Testis (tissue), 3 donors: ENCODE data around the gene EMC10. TPM values are rescaled to one million over a fixed set of nuclear protein-coding genes. Genes with fewer than 3 reads are reported as not detected.
"Not testable (repeated sequence)": the region's sequence is repeated elsewhere in the genome, so short reads cannot be mapped to it uniquely, and the experiment has no call there.

Experiments
- DNase-seq: peaks from one replicate; pipeline ENCODE4 v3.0.0-alpha.2; 2019
- H3K27ac ChIP-seq, 2 donors: fragments of 200-600 bp; sonication (generic); one replicate each; pipeline ENCODE4 v1.5.1; 2019
- H3K27me3 ChIP-seq: fragments of 200-600 bp; sonication (generic); one replicate; pipeline ENCODE4 v1.5.1; 2019
- H3K36me3 ChIP-seq: fragments of 200-600 bp; sonication (generic); one replicate; pipeline ENCODE4 v1.5.1; 2017; ENCODE audit warnings: low read depth; ENCODE audit errors: missing control alignments
- H3K4me1 ChIP-seq: fragments of 200-600 bp; sonication (generic); one replicate; pipeline ENCODE4 v1.5.1; 2019
- H3K4me3 ChIP-seq, 2 donors: fragments of 200-600 bp; sonication (generic); one replicate each; pipeline ENCODE4 v1.5.1; 2017 to 2019
- H3K9me3 ChIP-seq: fragments of 200-600 bp; sonication (generic); one replicate; pipeline ENCODE4 v1.5.1; 2017
- CTCF ChIP-seq, 3 experiments: fragments of 450-650 bp in 2 of 3; fragments of 200-600 bp in 1 of 3; sonication (generic) in 1 of 3; IDR thresholded peaks; one replicate each; pipeline ENCODE4 v1.5.1; 2016 to 2019; ENCODE audit warnings: antibody characterized with exemption in 3 of 3, mild to moderate bottlenecking in 2 of 3, moderate library complexity in 1 of 3
- POLR2A ChIP-seq: fragments of 450-650 bp; IDR thresholded peaks from one replicate; pipeline ENCODE4 v1.6.1; 2017; ENCODE audit warnings: antibody characterized with exemption, mild to moderate bottlenecking, moderate library complexity
- WGBS, 2 donors: methylation state at CpG; one replicate each; pipeline ENCODE4 v1.1.5; 2018; 5-methylcytosine and 5-hydroxymethylcytosine counted together
- intact Hi-C: fragments of 100-400 bp; cut with DNase I; formaldehyde crosslinking; loops from one replicate; pipeline ENCODE4 v1.15.1; 2023; ENCODE audit warnings: low total_unique reads
- polyA plus RNA-seq: library from polyadenylated mRNA; stranded (reverse); fragments of 350-450 nt; fragmentation: Illumina TruSeq; extraction: RNeasy Lipid Tissue Mini Kit (QIAGEN cat#74804); gene quantifications from one replicate; pipeline ENCODE4 v1.2.3, GENCODE V29; 2014; ENCODE audit warnings: low read depth, low replicate concordance; ENCODE audit not compliant: insufficient read depth
- total RNA-seq, 2 donors: library from RNA; depleted of rRNA; stranded (reverse); fragments of >200 nt; gene quantifications; one replicate each; pipeline ENCODE4 v1.2.3, GENCODE V29; 2016

EMC10 gene
- total and polyA plus RNA-seq, 3 donors from 2014 or later: 162 to 311 (median 203) TPM

GRCh38 chr19:50465986-50466705 lies 10.2 kb upstream of the EMC10 start:
- H3K4me3 ChIP-seq: no peak overlapping the region
- no peaks in the 10 kb centered on the region for H3K9me3 ChIP-seq
- no peak for TF ChIP-seq POLR2A
- no peak for TF ChIP-seq CTCF (IDR thresholded peaks at IDR 0.05)
- no peaks in the 10 kb centered on the region for H3K27me3 ChIP-seq
- no peaks in the 10 kb centered on the region for H3K4me1 ChIP-seq
- H3K36me3 ChIP-seq: no peaks in the 10 kb centered on the region
- DNase-seq: no peak
- WGBS, 2 donors: 75 to 83% methylated on average over 21 to 29 of the region's 29 CpGs
- intact Hi-C loops: no loop called here
- no peak overlapping the region for H3K27ac ChIP-seq

- intact Hi-C loops: no loop called here
- 87 to 91% methylated on average over 11 of the region's 11 CpGs for WGBS, 2 donors
Measured at GRCh38 chr19:50466706-50467039, 9.6 kb upstream of the EMC10 start.

GRCh38 chr19:50467566-50467965 lies 8.7 kb upstream of the EMC10 start:
- intact Hi-C loops: no loop called here
- H3K36me3 ChIP-seq: no peaks in the 10 kb centered on the region
- no peaks in the 10 kb centered on the region for H3K9me3 ChIP-seq
- H3K4me1 ChIP-seq: no peaks in the 10 kb centered on the region
- WGBS, 2 donors: 86 to 88% methylated on average over 18 of the region's 18 CpGs
- H3K27me3 ChIP-seq: no peaks in the 10 kb centered on the region
- no peak for DNase-seq
- no peak for TF ChIP-seq POLR2A
- H3K4me3 ChIP-seq: no peak overlapping the region
- H3K27ac ChIP-seq: no peak overlapping the region

More at GRCh38 chr19:50466706-50467039, 9.6 kb upstream of the EMC10 start:
- Histone ChIP-seq H3K27me3 (no peaks in the 10 kb centered on the region), H3K4me1 (no peaks in the 10 kb centered on the region), H3K36me3 (no peaks in the 10 kb centered on the region), H3K4me3 (no peak overlapping the region), H3K9me3 (no peaks in the 10 kb centered on the region), H3K27ac (no peak overlapping the region)
- no peak for DNase-seq
- TF ChIP-seq CTCF (IDR thresholded peaks at IDR 0.05) (no peak), POLR2A (no peak)

- no peak overlapping the region for H3K4me3 ChIP-seq
- H3K27me3 ChIP-seq: no peaks in the 10 kb centered on the region
- 90 to 94% methylated on average over 6 of the region's 6 CpGs for WGBS, 2 donors
- no peaks in the 10 kb centered on the region for H3K9me3 ChIP-seq
- no peaks in the 10 kb centered on the region for H3K4me1 ChIP-seq
- no peaks in the 10 kb centered on the region for H3K36me3 ChIP-seq
- no peak overlapping the region for H3K27ac ChIP-seq
- DNase-seq: no peak
- intact Hi-C loops: no loop called here
- TF ChIP-seq POLR2A (no peak), CTCF (IDR thresholded peaks at IDR 0.05) (no peak)
Measured at GRCh38 chr19:50468818-50469217, 7.5 kb upstream of the EMC10 start.

GRCh38 chr19:50473336-50473735 lies 3.0 kb upstream of the EMC10 start:
- H3K36me3 ChIP-seq, H3K27ac ChIP-seq, H3K27me3 ChIP-seq, H3K9me3 ChIP-seq, intact Hi-C loops, H3K4me3 ChIP-seq, DNase-seq, H3K4me1 ChIP-seq: not testable (repeated sequence)
- 79 to 80% methylated on average over 3 of the region's 3 CpGs for WGBS, 2 donors

- Histone ChIP-seq H3K36me3 (no peaks in the 10 kb centered on the region), H3K27ac (peak overlapping the region in 1 of 2 donors; percentile 82), H3K4me1 (peaks cover 9% of the 10 kb centered on the region), H3K4me3 (peak overlapping the region in 1 of 2 donors; percentile 94), H3K27me3 (no peaks in the 10 kb centered on the region), H3K9me3 (no peaks in the 10 kb centered on the region)
- intact Hi-C loops: no loop called here
- 72% methylated on average over 12 of the region's 12 CpGs for WGBS, 2 donors
- DNase-seq: no peak
- no peak for TF ChIP-seq POLR2A
- TF ChIP-seq CTCF (IDR thresholded peaks at IDR 0.05): no peak
Measured at GRCh38 chr19:50475101-50475568, 1.2 kb upstream of the EMC10 start.
